C4-2B (cell line): ENCODE results near the gene CUX1.

ENCODE experiments used
- H3K27ac ChIP-seq: fragments of 450-650 bp; 2 replicates; pipeline ENCODE4 v1.5.1; 2017
- CTCF ChIP-seq: fragments of 450-650 bp; conservative IDR thresholded peaks from 2 replicates; pipeline ENCODE4 v1.5.1; 2017; ENCODE audit warnings: mild to moderate bottlenecking
- ZFX ChIP-seq: fragments of 450-650 bp; IDR thresholded peaks from 2 replicates; pipeline ENCODE4 v1.6.1; 2017

CUX1 gene

GRCh38 chr7:102236102-102236501 is 418.7 kb downstream of the CUX1 start:
- TF ChIP-seq ZFX (no peak), CTCF (no peak)
- no peak overlapping the region for H3K27ac ChIP-seq

DNA sequence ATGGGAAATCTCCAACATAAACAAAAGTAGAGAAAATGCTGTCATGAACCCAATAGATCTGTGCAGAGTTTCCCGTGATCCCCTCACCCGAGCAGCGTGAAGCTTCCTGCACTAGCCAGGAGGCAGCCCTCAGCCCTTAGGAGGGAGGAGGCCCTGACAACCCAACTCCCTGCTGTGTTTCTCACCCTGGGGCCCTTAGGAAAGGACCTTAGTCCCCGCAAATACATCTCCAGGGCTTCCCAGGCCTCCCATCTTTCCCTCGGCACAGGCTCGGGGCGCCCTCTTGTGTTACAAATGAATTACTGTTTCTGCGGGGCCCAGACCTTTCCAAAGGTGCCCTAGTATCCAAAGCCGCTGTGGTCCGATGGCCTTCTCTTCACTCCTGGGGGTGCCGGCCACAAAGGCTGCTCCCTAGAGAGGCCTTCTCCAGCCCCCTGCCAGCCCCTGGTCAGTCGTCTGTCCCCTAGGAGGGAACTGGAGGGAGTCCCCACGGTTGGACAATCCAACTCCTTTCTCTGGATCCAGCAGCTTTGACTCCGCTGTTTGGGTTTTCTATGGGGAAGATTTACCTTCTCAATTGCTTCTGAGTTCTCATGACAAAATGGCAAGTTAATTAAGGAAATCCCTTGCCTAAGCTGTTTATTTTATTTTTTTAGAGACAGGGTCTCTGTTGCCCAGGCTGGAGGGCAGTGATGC is 419.3 kb downstream of the CUX1 start:
- H3K27ac ChIP-seq = no peak overlapping the region
- TF ChIP-seq CTCF (peak; percentile 99), ZFX (no peak)

DNA sequence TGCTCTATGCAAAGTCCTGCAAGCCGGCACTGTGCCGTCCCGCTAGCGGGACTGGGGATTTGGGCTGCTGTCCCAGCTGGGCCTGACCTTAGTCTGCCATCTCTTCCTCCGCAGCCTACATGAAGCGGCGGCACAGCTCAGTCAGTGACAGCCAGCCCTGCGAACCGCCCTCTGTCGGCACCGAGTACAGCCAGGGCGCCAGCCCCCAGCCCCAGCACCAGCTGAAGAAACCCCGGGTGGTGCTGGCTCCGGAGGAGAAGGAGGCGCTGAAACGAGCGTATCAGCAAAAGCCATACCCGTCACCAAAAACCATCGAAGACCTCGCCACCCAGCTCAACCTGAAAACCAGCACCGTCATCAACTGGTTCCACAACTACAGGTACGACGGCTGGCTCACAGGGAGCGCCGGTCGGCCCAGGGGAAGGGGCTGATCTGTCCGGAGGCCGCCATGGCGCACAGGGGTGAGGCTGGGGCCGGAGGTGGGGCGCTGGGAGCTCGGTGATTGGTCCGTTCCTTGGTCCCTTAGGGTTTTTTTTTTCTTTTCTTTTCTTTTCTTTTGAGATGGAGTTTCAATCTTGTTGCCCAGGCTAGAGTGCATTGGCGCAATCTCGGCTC is 421.9 kb downstream of the CUX1 start:
- TF ChIP-seq CTCF = no peak
- TF ChIP-seq ZFX = no peak
- H3K27ac ChIP-seq = no peak overlapping the region

DNA sequence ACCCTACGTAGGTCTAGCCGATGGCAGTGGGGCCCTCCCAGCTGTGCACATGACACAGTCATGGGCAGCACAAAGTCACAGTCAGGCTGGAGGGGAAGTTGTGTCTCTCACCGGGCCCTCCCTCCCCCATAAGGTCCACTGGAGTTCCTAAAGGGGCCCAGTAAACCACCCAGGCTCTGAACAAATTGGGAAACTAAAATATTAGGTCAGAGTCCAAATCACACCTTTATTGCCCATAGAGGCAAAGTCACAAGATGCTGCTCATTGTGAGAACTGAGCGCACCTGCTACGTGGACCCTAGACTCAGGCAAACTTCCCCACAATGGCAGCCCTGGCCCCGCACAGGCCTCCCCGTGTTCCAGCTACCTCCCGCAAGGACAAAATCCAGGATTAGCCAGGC is 424.0 kb downstream of the CUX1 start:
- TF ChIP-seq CTCF (no peak), ZFX (no peak)
- no peak overlapping the region for H3K27ac ChIP-seq

DNA sequence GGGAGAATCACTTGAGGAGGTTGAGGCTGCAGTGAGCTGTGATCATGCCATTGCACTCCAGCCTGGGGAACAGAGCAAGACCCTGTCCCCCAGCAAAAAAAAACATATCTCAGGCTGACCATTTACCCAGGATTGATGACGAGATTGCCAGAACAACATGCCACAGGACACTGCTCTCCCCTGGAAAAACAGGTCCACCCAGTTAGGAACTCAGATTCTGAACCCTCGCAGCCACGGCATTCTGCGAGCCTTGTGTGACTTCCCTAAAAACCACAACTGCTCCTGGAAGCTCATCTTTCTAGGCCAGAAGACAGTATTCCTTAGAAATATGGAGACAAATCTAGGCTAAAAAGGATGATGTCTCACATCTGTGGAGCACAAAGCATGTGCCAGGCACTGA is 427.2 kb downstream of the CUX1 start:
- H3K27ac ChIP-seq = peak overlapping the region; percentile 5; the same call in 1 of the 2 replicates
- TF ChIP-seq ZFX (no peak), CTCF (no peak)

DNA sequence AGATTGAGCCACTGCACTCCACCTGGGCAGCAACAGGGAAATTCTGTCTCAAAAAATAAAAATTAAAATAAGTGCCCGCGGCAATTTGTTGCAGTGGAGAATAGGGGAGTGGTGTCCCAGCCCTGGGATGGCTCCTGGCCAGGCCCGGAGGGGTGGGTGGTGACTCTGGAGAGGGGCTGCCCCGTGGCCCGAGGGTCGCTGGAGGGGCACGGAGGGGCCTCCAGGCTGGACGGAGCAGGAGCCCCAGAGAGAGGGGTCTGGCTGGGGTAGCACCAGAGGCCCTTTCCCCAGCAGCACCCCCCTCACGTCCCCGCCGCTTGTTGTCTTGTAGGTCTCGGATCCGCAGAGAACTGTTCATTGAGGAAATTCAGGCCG is 430.6 kb downstream of the CUX1 start:
- TF ChIP-seq CTCF = no peak
- no peak for TF ChIP-seq ZFX
- no peak overlapping the region for H3K27ac ChIP-seq

DNA sequence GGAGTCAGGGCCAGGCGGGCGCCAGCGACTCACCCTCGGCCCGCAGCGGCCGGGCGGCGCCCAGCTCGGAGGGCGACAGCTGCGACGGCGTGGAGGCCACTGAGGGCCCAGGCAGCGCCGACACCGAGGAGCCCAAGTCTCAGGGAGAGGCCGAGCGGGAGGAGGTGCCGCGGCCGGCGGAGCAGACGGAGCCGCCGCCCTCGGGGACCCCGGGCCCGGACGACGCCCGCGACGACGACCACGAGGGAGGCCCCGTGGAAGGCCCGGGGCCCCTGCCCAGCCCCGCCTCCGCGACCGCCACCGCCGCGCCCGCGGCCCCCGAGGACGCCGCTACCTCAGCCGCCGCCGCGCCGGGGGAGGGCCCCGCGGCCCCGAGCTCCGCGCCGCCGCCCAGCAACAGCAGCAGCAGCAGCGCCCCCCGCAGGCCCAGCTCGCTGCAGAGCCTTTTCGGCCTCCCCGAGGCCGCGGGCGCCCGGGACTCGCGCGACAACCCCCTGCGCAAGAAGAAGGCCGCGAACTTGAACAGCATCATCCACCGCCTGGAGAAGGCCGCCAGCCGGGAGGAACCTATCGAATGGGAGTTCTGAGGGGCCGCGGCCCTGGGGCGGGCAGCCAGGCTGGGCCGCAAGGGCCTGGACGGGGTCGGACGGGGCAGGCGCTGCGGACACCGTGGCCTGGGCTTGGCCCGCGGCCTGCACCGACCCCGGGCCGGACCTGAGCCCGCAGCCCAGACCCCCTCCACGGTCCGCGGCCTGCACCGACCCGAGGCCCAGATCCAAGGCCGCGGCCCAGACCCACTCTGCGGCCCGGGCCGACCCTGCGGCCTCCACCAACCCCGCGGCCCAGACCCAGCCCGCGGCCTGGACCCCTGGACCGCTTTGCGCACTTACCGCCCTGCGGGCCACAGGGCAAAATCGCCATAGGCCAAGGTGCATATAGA is 431.3 kb downstream of the CUX1 start:
- H3K27ac ChIP-seq = no peak overlapping the region
- TF ChIP-seq ZFX (no peak), CTCF (no peak)
